ENCODE measurements around the gene ADCY10. TPM values are rescaled to one million over a fixed set of nuclear protein-coding genes. Genes with fewer than 3 reads are reported as not detected.

The ADCY10 gene
- total RNA-seq, 1 experiment from 2014 or later: 0.46 TPM

- intact Hi-C loops (cut with micrococcal nuclease; ENCODE audit: unreplicated experiment): no loop called here
- H3K27me3 ChIP-seq (ENCODE audit: insufficient read depth, low read depth): no peaks in the 10 kb centered on the region
- no peak for DNase-seq
- H3K9me3 ChIP-seq (ENCODE audit: insufficient read depth, low read depth): no peaks in the 10 kb centered on the region
- no peaks in the 10 kb centered on the region for H3K9me2 ChIP-seq (ENCODE audit: insufficient read depth)
- no peak overlapping the region for H3K4me2 ChIP-seq
- H3K79me2 ChIP-seq (ENCODE audit: low read depth): no peaks in the 10 kb centered on the region
- H3K27ac ChIP-seq: no peak overlapping the region
- H2AFZ ChIP-seq: no peak overlapping the region
- no peaks in the 10 kb centered on the region for H3K36me3 ChIP-seq (ENCODE audit: low read depth)
- BruUV-seq (replicated peaks): no TSS peak
- ChIA-PET CTCF (no interaction called here), POLR2A (ENCODE audit: unreplicated experiment) (interaction anchor here (0.6 to 0.7 kb wide), 2 partner anchors 377 to 404 kb away, joined by 5 to 9 read pairs; no protein-coding TSS in a partner anchor)
- no peaks in the 10 kb centered on the region for H3K4me1 ChIP-seq (replicated peaks; ENCODE audit: insufficient read depth)
- no peaks in the 10 kb centered on the region for H4K20me1 ChIP-seq (ENCODE audit: insufficient read depth)
- TF ChIP-seq EZH2 (IDR thresholded peaks at IDR 0.05; ENCODE audit: low read depth): no peak
- no peak for TF ChIP-seq CTCF (conservative IDR thresholded peaks at IDR 0.05)
- no peaks in the 10 kb centered on the region for H3F3A ChIP-seq (ENCODE audit: insufficient read depth, low read depth)
- H3K4me3 ChIP-seq: no peak overlapping the region
These were observed 31.6 kb downstream of the ADCY10 start for GRCh38 chr1:167882376-167882775.

GRCh38 chr1:167881786-167882185 lies 32.1 kb downstream of the ADCY10 start:
- H3F3A ChIP-seq (ENCODE audit: insufficient read depth, low read depth): no peaks in the 10 kb centered on the region
- H3K4me2 ChIP-seq: no peak overlapping the region
- no peak for DNase-seq
- ChIA-PET CTCF (no interaction called here), POLR2A (ENCODE audit: unreplicated experiment) (interaction anchor here (0.6 kb wide), 1 partner anchor 376 kb away, joined by 5 read pairs; no protein-coding TSS in a partner anchor)
- no peak overlapping the region for H2AFZ ChIP-seq
- H3K27ac ChIP-seq: no peak overlapping the region
- TF ChIP-seq CTCF (conservative IDR thresholded peaks at IDR 0.05): no peak
- TF ChIP-seq EZH2 (IDR thresholded peaks at IDR 0.05; ENCODE audit: low read depth): no peak
- BruUV-seq (replicated peaks): no TSS peak
- H3K9me2 ChIP-seq (ENCODE audit: insufficient read depth): no peaks in the 10 kb centered on the region
- H3K79me2 ChIP-seq (ENCODE audit: low read depth): no peaks in the 10 kb centered on the region
- intact Hi-C loops (cut with micrococcal nuclease; ENCODE audit: unreplicated experiment): no loop called here
- H3K4me1 ChIP-seq (replicated peaks; ENCODE audit: insufficient read depth): no peaks in the 10 kb centered on the region
- no peaks in the 10 kb centered on the region for H3K36me3 ChIP-seq (ENCODE audit: low read depth)
- no peak overlapping the region for H3K4me3 ChIP-seq
- no peaks in the 10 kb centered on the region for H3K9me3 ChIP-seq (ENCODE audit: insufficient read depth, low read depth)
- H3K27me3 ChIP-seq (ENCODE audit: insufficient read depth, low read depth): no peaks in the 10 kb centered on the region
- H4K20me1 ChIP-seq (ENCODE audit: insufficient read depth): no peaks in the 10 kb centered on the region

- H4K20me1 ChIP-seq (ENCODE audit: insufficient read depth): no peaks in the 10 kb centered on the region
- no peaks in the 10 kb centered on the region for H3K9me3 ChIP-seq (ENCODE audit: insufficient read depth, low read depth)
- intact Hi-C loops (cut with micrococcal nuclease; ENCODE audit: unreplicated experiment): no loop called here
- no peaks in the 10 kb centered on the region for H3K4me1 ChIP-seq (replicated peaks; ENCODE audit: insufficient read depth)
- ChIA-PET POLR2A (ENCODE audit: unreplicated experiment) (no interaction called here), CTCF (interaction anchor here (0.6 kb wide), 1 partner anchor 48 kb away, joined by 3 read pairs; no protein-coding TSS in a partner anchor)
- H3K36me3 ChIP-seq (ENCODE audit: low read depth): no peaks in the 10 kb centered on the region
- H3K27me3 ChIP-seq (ENCODE audit: insufficient read depth, low read depth): no peaks in the 10 kb centered on the region
- no peaks in the 10 kb centered on the region for H3K9me2 ChIP-seq (ENCODE audit: insufficient read depth)
- no peak for DNase-seq
- no peaks in the 10 kb centered on the region for H3F3A ChIP-seq (ENCODE audit: insufficient read depth, low read depth)
- H3K4me3 ChIP-seq: no peak overlapping the region
- TF ChIP-seq CTCF (conservative IDR thresholded peaks at IDR 0.05): no peak
- TF ChIP-seq EZH2 (IDR thresholded peaks at IDR 0.05; ENCODE audit: low read depth): no peak
- H3K4me2 ChIP-seq: no peak overlapping the region
- no peak overlapping the region for H3K27ac ChIP-seq
- H2AFZ ChIP-seq: no peak overlapping the region
- H3K79me2 ChIP-seq (ENCODE audit: low read depth): no peaks in the 10 kb centered on the region
- BruUV-seq (replicated peaks): no TSS peak
These were observed 32.9 kb downstream of the ADCY10 start for GRCh38 chr1:167881069-167881468.
